Measurements from ENCODE around the gene VGF. TPM values are rescaled to one million over a fixed set of nuclear protein-coding genes. Genes with fewer than 3 reads are reported as not detected.

VGF gene
- total and polyA plus RNA-seq, 2 donors (not counting 3 experiments of a cell fraction or from before 2014, with no cell fraction given) = 0.03 TPM; not detected in 1

GRCh38 chr7:101168412-101169049, 3.2 kb upstream of the VGF start:
- Histone ChIP-seq H3K4me1 (ENCODE audit: control insufficient read depth, extremely low read depth, insufficient read depth, low read length) (peaks cover 9% of the 10 kb centered on the region), H3K27me3 (ENCODE audit: control insufficient read depth in 2 of 2, insufficient read depth in 2 of 2, low read length in 2 of 2) (peaks cover 80 to 87% of the 10 kb centered on the region in 2 experiments), H3K4me3 (replicated peaks in 1 of 3; ENCODE audit: insufficient read depth in 1 of 3, low read depth in 1 of 3, low read length in 3 of 3) (no peak overlapping the region), H4K20me1 (replicated peaks; ENCODE audit: control insufficient read depth, extremely low read depth, insufficient read depth, low read length) (no peaks in the 10 kb centered on the region), H3K9ac (replicated peaks; ENCODE audit: extremely low read depth, insufficient read depth, low read length) (no peak overlapping the region), H2AFZ (ENCODE audit: low read depth, low read length) (no peak overlapping the region), H3K9me1 (replicated peaks; ENCODE audit: control insufficient read depth, extremely low read depth, insufficient read depth, low read length) (no peaks in the 10 kb centered on the region), H3K36me3 (ENCODE audit: control insufficient read depth in 2 of 2, extremely low read depth in 1 of 2, insufficient read depth in 2 of 2, low read length in 2 of 2) (no peaks in the 10 kb centered on the region), H3K9me3 (replicated peaks; ENCODE audit: control insufficient read depth, insufficient read depth, low read length) (no peaks in the 10 kb centered on the region), H3K4me2 (ENCODE audit: insufficient read depth, low read length) (no peak overlapping the region), H3K27ac (ENCODE audit: insufficient read depth, low read depth, low read length) (no peak overlapping the region), H3K79me2 (ENCODE audit: control insufficient read depth, insufficient read depth, low read length) (no peaks in the 10 kb centered on the region)
- ChIA-PET POLR2A (no interaction called here), CTCF (interaction anchor here (1.1 to 1.6 kb wide), 3 partner anchors 12 to 24 kb away, joined by 6 to 17 read pairs (median 7); no protein-coding TSS in a partner anchor)
- dilution Hi-C loops (cut with MboI; ENCODE audit: extremely low pct_ligation_motif_present, low sequenced_read_pairs) (no loop called here), intact Hi-C loops (cut with micrococcal nuclease) (loop anchor here (1.0 to 10.0 kb wide), 4 partner anchors 24 to 274 kb away; partner anchors contain the start of gene ACHE)
- no peak for DNase-seq (ENCODE audit: low read depth, low spot score)
- FAIRE-seq = no peak
- TF ChIP-seq MYC (IDR thresholded peaks at IDR 0.05; ENCODE audit: low read depth, low read length) = no peak
- TF ChIP-seq FOS (IDR thresholded peaks at IDR 0.05; ENCODE audit: borderline replicate concordance, insufficient read depth, low read length) = peak; percentile 5
- BruUV-seq (replicated peaks) = no TSS peak

GRCh38 chr7:101167645-101168411, 2.5 kb upstream of the VGF start:
- POLR2A ChIA-PET = no interaction called here
- intact Hi-C loops (cut with micrococcal nuclease) = loop anchor here (10.0 kb wide), 1 partner anchor 273 kb away; the partner anchor contains the start of gene ACHE
- H3K27ac ChIP-seq (ENCODE audit: insufficient read depth, low read depth, low read length) = no peak overlapping the region
- no peak overlapping the region for H2AFZ ChIP-seq (ENCODE audit: low read depth, low read length)
- no TSS peak for BruUV-seq (replicated peaks)
- peaks cover 76 to 83% of the 10 kb centered on the region in 2 experiments for H3K27me3 ChIP-seq (ENCODE audit: control insufficient read depth in 2 of 2, insufficient read depth in 2 of 2, low read length in 2 of 2)
- H3K9ac ChIP-seq (replicated peaks; ENCODE audit: extremely low read depth, insufficient read depth, low read length) = no peak overlapping the region
- CTCF ChIA-PET = interaction anchor here (1.1 to 1.6 kb wide), 3 partner anchors 11 to 24 kb away, joined by 6 to 17 read pairs (median 7); no protein-coding TSS in a partner anchor
- no peaks in the 10 kb centered on the region for H3K79me2 ChIP-seq (ENCODE audit: control insufficient read depth, insufficient read depth, low read length)
- no peaks in the 10 kb centered on the region for H3K9me1 ChIP-seq (replicated peaks; ENCODE audit: control insufficient read depth, extremely low read depth, insufficient read depth, low read length)
- no peaks in the 10 kb centered on the region for H3K36me3 ChIP-seq (ENCODE audit: control insufficient read depth in 2 of 2, extremely low read depth in 1 of 2, insufficient read depth in 2 of 2, low read length in 2 of 2)
- no peak overlapping the region for H3K4me2 ChIP-seq (ENCODE audit: insufficient read depth, low read length)
- dilution Hi-C loops (cut with MboI; ENCODE audit: extremely low pct_ligation_motif_present, low sequenced_read_pairs) = no loop called here
- no peak overlapping the region for H3K4me3 ChIP-seq (replicated peaks in 1 of 3; ENCODE audit: insufficient read depth in 1 of 3, low read depth in 1 of 3, low read length in 3 of 3)
- no peak for DNase-seq (ENCODE audit: low read depth, low spot score)
- FAIRE-seq = no peak
- H4K20me1 ChIP-seq (replicated peaks; ENCODE audit: control insufficient read depth, extremely low read depth, insufficient read depth, low read length) = no peaks in the 10 kb centered on the region
- no peaks in the 10 kb centered on the region for H3K9me3 ChIP-seq (replicated peaks; ENCODE audit: control insufficient read depth, insufficient read depth, low read length)
- peaks cover 12% of the 10 kb centered on the region for H3K4me1 ChIP-seq (ENCODE audit: control insufficient read depth, extremely low read depth, insufficient read depth, low read length)
- TF ChIP-seq POLR2AphosphoS5 (IDR thresholded peaks at IDR 0.05; ENCODE audit: insufficient read depth, low read depth, low read length) (no peak), EZH2 (IDR thresholded peaks at IDR 0.05; ENCODE audit: borderline replicate concordance, low read depth, low read length, severe bottlenecking) (peak; percentile 15), FOS (IDR thresholded peaks at IDR 0.05; ENCODE audit: borderline replicate concordance, insufficient read depth, low read length) (no peak), CTCF (IDR thresholded peaks at IDR 0.05; ENCODE audit: extremely low read depth in 1 of 2, insufficient read depth in 1 of 2, low read depth in 1 of 2, low read length in 2 of 2) (no peak), GATA2 (IDR thresholded peaks at IDR 0.05; ENCODE audit: insufficient read depth, insufficient read length, low read depth, low read length) (no peak), MYC (IDR thresholded peaks at IDR 0.05; ENCODE audit: low read depth, low read length) (no peak)

Measured in endothelial cell of umbilical vein (primary cell).